PFSK-1 (cell line): ENCODE results near the gene CHGA.

Experiments
- POLR2AphosphoS5 ChIP-seq: IDR thresholded peaks from 2 replicates; pipeline ENCODE4 v1.6.1; 2012; ENCODE audit warnings: low read depth, mild to moderate bottlenecking, control low read depth, low read length, moderate library complexity
- TF ChIP-seq, protein P1 (sequence below), 2 experiments: IDR thresholded peaks; 2 replicates each; pipeline versions ENCODE4 v1.6.1 to v1.8.0; 2011 to 2012; ENCODE audit warnings: low read depth in 2 of 2, low read length in 2 of 2, control low read depth in 1 of 2, inconsistent platforms in 1 of 2, mild to moderate bottlenecking in 1 of 2, moderate library complexity in 1 of 2; ENCODE audit not compliant: insufficient read depth in 1 of 2

DNA sequence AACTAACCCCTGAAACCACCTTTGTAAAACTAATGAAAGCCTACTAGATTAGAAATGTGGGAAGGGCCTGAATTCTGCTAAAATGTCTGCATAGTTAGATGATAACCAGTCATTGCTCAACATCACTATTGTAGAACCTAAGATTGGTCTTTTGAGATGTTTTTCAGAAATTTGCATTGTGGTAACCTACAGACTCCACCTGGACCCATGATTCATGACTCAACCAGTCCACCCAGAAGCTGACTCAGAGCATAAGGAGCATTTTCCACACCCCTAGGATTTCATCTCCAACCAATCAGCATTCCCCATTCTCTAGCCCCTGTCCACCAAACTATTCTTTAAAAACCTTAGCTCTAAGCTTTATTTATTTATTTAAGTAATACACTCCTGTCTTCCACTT is 30.4 kb upstream of the CHGA start:
- TF ChIP-seq, protein P1, sequence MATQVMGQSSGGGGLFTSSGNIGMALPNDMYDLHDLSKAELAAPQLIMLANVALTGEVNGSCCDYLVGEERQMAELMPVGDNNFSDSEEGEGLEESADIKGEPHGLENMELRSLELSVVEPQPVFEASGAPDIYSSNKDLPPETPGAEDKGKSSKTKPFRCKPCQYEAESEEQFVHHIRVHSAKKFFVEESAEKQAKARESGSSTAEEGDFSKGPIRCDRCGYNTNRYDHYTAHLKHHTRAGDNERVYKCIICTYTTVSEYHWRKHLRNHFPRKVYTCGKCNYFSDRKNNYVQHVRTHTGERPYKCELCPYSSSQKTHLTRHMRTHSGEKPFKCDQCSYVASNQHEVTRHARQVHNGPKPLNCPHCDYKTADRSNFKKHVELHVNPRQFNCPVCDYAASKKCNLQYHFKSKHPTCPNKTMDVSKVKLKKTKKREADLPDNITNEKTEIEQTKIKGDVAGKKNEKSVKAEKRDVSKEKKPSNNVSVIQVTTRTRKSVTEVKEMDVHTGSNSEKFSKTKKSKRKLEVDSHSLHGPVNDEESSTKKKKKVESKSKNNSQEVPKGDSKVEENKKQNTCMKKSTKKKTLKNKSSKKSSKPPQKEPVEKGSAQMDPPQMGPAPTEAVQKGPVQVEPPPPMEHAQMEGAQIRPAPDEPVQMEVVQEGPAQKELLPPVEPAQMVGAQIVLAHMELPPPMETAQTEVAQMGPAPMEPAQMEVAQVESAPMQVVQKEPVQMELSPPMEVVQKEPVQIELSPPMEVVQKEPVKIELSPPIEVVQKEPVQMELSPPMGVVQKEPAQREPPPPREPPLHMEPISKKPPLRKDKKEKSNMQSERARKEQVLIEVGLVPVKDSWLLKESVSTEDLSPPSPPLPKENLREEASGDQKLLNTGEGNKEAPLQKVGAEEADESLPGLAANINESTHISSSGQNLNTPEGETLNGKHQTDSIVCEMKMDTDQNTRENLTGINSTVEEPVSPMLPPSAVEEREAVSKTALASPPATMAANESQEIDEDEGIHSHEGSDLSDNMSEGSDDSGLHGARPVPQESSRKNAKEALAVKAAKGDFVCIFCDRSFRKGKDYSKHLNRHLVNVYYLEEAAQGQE (IDR thresholded peaks at IDR 0.05; ENCODE audit: insufficient read depth in 1 of 2, low read depth in 2 of 2, low read length in 2 of 2) = no peak
- no peak for TF ChIP-seq POLR2AphosphoS5
